ENCODE measurements around the gene LUZP2. TPM values are rescaled to one million over a fixed set of nuclear protein-coding genes. Genes with fewer than 3 reads are reported as not detected.

Gene LUZP2
- total and polyA plus RNA-seq, 2 donors (not counting 1 experiment from before 2014, with no cell fraction given) = not detected

- WGBS (ENCODE audit: insufficient coverage) = no CpG with 5 or more reads among the region's 4 CpGs
- H3K79me2 ChIP-seq (ENCODE audit: control insufficient read depth, insufficient read depth, low read length) = no peaks in the 10 kb centered on the region
- no peak overlapping the region for H3K4me3 Mint-ChIP-seq
- H3K9me3 ChIP-seq (ENCODE audit: control extremely low read depth in 1 of 3, control insufficient read depth in 2 of 3, insufficient read depth in 1 of 3, low read length in 2 of 3) = no peaks in the 10 kb centered on the region
- H3K27ac Mint-ChIP-seq = no peak overlapping the region
- no peak overlapping the region for H2AFZ ChIP-seq (ENCODE audit: insufficient read depth, low read depth, low read length, poor library complexity, severe bottlenecking)
- no peaks in the 10 kb centered on the region for H3K27me3 ChIP-seq (replicated peaks in 1 of 4; ENCODE audit: control extremely low read depth in 1 of 4, control insufficient read depth in 3 of 4, insufficient read depth in 4 of 4, low read length in 3 of 4)
- no peaks in the 10 kb centered on the region for H3K27me3 Mint-ChIP-seq
- ATAC-seq (ENCODE audit: low read depth) = no peak
- no peak overlapping the region for H3K9ac ChIP-seq (ENCODE audit: low read length)
- intact Hi-C loops (cut with micrococcal nuclease) = no loop called here
- no peaks in the 10 kb centered on the region for H3K4me1 ChIP-seq (ENCODE audit: control insufficient read depth in 2 of 2, insufficient read depth in 2 of 2, low read length in 2 of 2)
- H3K36me3 ChIP-seq (replicated peaks in 1 of 2; ENCODE audit: control extremely low read depth in 1 of 2, control insufficient read depth in 1 of 2, extremely low read depth in 1 of 2, insufficient read depth in 2 of 2, low read length in 1 of 2) = no peaks in the 10 kb centered on the region
- no peak overlapping the region for H3K4me3 ChIP-seq (ENCODE audit: control extremely low read depth in 1 of 5, extremely low read depth in 1 of 5, insufficient read depth in 1 of 5, low read depth in 2 of 5, low read length in 4 of 5)
- POLR2A ChIA-PET = no interaction called here
- H4K20me1 ChIP-seq (ENCODE audit: control insufficient read depth, insufficient read depth, low read length, poor library complexity, severe bottlenecking) = no peaks in the 10 kb centered on the region
- H3K4me2 ChIP-seq (replicated peaks; ENCODE audit: low read depth, low read length, poor library complexity, severe bottlenecking) = no peak overlapping the region
- H3K9me3 Mint-ChIP-seq (ENCODE audit: insufficient read depth) = no peaks in the 10 kb centered on the region
- TF ChIP-seq EZH2 (IDR thresholded peaks at IDR 0.05; ENCODE audit: borderline replicate concordance, insufficient read depth, low read depth, low read length, poor library complexity, severe bottlenecking) (no peak), CTCF (IDR thresholded peaks at IDR 0.05) (no peak)
- CTCF ChIA-PET = no interaction called here
- DNase-seq = no peak
- no peaks in the 10 kb centered on the region for H3K4me1 Mint-ChIP-seq
- no peak overlapping the region for H3K27ac ChIP-seq (ENCODE audit: low read length in 2 of 2)
Measured at GRCh38 chr11:24653901-24654300, 157.0 kb downstream of the LUZP2 start.

- no peaks in the 10 kb centered on the region for H3K27me3 ChIP-seq (replicated peaks in 1 of 4; ENCODE audit: control extremely low read depth in 1 of 4, control insufficient read depth in 3 of 4, insufficient read depth in 4 of 4, low read length in 3 of 4)
- DNase-seq (no peak), ATAC-seq (ENCODE audit: low read depth) (no peak)
- no peaks in the 10 kb centered on the region for H3K36me3 ChIP-seq (replicated peaks in 1 of 2; ENCODE audit: control extremely low read depth in 1 of 2, control insufficient read depth in 1 of 2, extremely low read depth in 1 of 2, insufficient read depth in 2 of 2, low read length in 1 of 2)
- no peaks in the 10 kb centered on the region for H4K20me1 ChIP-seq (ENCODE audit: control insufficient read depth, insufficient read depth, low read length, poor library complexity, severe bottlenecking)
- no peaks in the 10 kb centered on the region for H3K9me3 ChIP-seq (ENCODE audit: control extremely low read depth in 1 of 3, control insufficient read depth in 2 of 3, insufficient read depth in 1 of 3, low read length in 2 of 3)
- TF ChIP-seq EZH2 (IDR thresholded peaks at IDR 0.05; ENCODE audit: borderline replicate concordance, insufficient read depth, low read depth, low read length, poor library complexity, severe bottlenecking) = no peak
- TF ChIP-seq CTCF (IDR thresholded peaks at IDR 0.05) = no peak
- ChIA-PET POLR2A (no interaction called here), CTCF (no interaction called here)
- H3K79me2 ChIP-seq (ENCODE audit: control insufficient read depth, insufficient read depth, low read length) = no peaks in the 10 kb centered on the region
- Mint-ChIP-seq H3K4me1 (no peaks in the 10 kb centered on the region), H3K9me3 (ENCODE audit: insufficient read depth) (peaks cover 2% of the 10 kb centered on the region), H3K27me3 (no peaks in the 10 kb centered on the region), H3K27ac (no peak overlapping the region), H3K4me3 (no peak overlapping the region)
- H2AFZ ChIP-seq (ENCODE audit: insufficient read depth, low read depth, low read length, poor library complexity, severe bottlenecking) = no peak overlapping the region
- no peaks in the 10 kb centered on the region for H3K4me1 ChIP-seq (ENCODE audit: control insufficient read depth in 2 of 2, insufficient read depth in 2 of 2, low read length in 2 of 2)
- no peak overlapping the region for H3K27ac ChIP-seq (ENCODE audit: low read length in 2 of 2)
- H3K4me3 ChIP-seq (ENCODE audit: control extremely low read depth in 1 of 5, extremely low read depth in 1 of 5, insufficient read depth in 1 of 5, low read depth in 2 of 5, low read length in 4 of 5) = no peak overlapping the region
- H3K4me2 ChIP-seq (replicated peaks; ENCODE audit: low read depth, low read length, poor library complexity, severe bottlenecking) = no peak overlapping the region
- H3K9ac ChIP-seq (ENCODE audit: low read length) = no peak overlapping the region
- intact Hi-C loops (cut with micrococcal nuclease) = no loop called here
- no CpG with 5 or more reads among the region's 1 CpG for WGBS (ENCODE audit: insufficient coverage)
Measured at GRCh38 chr11:24661331-24661730, 164.5 kb downstream of the LUZP2 start.
